Measurements from ENCODE around the gene PKD1. TPM values are rescaled to one million over a fixed set of nuclear protein-coding genes. Genes with fewer than 3 reads are reported as not detected.

Gene PKD1
- polyA plus RNA-seq, 3 donors = 96.5 to 119 (median 115) TPM

DNA sequence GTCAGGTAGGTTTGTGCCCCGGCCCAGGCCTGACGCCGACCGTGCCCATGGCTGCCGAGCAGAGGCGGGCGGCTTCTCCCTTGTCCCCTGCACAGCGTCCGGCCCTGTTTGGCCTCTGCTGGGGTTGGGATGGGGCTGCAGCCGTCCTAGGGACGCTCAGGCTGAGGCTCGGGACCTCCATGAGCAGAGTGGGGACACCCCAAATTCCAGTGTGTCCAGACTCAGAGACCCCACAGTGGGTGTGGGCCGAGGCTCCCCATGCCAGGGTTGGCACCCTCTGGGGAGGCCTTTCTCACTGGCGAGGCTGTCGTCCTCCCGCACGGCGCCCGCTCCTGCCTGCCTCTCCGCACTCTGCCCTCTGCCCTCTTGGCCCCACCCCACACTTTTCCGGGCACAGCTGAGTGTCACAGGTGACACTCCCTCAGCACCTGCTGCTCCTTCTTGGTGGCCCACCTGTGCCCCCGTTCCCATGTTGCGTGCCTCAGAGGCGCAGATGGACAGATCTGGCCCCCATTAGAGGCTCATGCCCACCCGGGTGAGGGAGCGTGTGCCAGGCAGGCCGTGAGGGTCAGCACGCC is 36.0 kb upstream of the PKD1 start:
- DNase-seq = no peak

DNA sequence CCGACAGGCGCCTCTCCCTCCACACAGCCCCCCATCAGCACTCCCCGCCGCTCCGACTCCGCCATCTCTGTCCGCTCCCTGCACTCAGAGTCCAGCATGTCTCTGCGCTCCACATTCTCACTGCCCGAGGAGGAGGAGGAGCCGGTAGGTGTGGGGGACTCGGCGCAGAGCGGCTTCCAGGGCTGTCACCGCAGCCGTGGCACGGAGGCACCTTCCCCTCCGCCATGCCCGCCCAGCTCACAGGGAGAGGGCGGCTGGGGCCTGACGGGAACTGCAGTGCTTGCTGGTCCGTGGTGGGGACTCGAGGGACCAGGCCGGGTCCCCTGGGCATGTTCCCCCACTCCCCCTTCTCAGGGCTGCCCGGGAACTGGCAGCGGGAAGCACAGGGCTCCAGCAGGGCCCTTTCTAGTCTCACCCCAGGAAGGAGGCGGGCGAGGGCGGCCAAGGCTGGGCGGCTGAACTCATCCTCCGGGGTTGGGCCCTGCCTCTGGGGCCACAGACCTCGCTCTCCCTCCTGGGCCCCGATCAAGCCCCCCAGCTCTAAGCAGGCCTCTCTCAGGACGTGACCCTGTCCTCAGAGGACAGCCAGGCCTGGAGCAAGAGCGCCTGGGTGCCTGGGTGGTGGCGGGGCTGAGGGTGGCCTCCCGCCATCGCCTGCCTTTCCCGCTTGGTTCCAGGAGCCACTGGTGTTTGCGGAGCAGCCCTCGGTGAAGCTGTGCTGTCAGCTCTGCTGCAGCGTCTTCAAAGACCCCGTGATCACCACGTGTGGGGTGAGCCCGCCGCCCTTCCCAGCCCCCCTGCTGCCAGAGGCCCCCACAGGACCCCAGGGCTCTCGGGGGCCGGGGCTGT is 35.1 kb upstream of the PKD1 start:
- DNase-seq = no peak

DNA sequence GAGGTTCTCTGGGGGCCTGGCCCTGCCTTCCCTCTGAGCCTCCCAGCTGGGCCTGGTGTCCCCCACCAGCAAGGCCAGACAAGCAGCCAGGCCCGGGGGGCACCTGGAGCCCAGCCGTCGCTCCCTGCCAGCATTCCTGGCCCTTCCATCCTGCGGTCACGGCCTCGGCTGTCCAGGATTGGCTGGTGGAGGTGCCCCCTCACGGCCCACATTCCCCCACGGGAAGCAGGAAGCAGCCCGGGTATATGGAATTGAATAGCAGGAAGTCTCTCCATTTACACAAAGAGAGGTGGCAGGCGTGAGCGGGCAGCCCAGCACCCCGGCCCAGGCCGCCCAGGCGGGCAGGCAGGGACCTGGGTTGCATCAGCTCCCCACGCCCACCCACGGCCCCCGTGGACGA is 34.4 kb upstream of the PKD1 start:
- DNase-seq = no peak

DNA sequence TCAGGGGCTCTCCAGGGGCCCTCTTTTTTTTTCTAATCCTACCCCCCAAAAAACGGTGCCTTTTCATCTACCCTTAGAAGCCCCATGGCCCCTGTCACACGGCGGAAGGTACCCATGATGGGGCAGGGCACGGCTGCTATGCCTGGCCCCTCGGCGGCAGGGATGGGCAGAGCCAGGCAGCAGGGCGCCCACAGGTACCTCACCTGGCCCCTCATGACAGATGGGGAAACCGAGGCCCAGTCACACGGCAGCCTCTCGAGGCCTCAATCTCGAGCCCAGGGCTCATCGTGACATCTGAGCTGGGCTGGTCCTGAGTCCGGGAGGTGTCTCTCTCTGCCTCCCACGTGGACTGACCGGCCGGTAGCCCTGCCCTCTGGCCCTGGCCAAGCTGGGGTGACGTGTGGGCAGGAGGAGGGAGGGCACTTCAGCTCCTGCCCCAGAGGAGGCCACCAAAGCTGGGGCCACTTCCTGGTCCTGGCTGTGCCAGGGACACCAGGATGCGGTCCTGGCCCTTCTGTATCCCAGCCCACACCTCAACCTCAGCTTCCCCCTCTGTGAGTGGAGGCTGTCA is 31.5 kb upstream of the PKD1 start:
- no peak for DNase-seq

DNA sequence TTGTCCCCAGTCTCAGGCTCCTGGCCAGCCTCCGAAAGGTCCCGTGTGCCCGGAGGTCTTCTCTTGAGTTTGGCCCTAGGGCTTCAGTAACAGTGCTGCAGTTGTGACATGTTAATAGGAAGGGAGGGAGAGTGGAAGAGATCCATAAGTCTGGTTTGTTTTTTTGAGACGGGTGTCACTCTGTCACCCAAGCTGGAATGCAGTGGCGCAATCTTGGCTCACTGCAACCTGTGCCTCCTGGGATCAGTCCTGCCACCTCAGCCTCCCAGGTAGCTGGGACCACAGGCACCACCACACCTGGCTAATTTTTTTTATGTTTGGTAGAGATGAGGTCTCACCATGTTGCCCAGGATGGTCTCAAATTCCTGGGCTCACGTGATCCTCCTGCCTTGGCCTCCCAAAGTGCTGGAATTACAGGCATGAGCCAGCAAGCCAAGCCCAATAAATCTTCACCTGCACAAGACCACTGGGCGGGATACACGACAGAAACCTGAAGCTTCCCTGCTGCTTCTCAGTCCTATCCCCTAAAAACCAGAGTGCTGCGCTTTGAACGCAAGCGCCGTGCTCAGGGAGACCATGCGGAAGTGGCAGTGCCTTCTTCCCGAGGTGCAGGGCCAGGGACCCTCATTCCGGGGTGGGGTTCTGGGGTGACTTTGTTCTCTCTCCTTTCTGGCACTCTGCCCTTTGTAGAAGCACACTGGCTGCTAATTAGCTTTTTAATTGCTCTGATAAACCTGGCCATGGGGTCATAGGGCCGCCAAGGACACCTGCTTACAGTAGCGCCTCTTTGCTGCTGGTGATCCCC is 30.8 kb upstream of the PKD1 start:
- DNase-seq = no peak

DNA sequence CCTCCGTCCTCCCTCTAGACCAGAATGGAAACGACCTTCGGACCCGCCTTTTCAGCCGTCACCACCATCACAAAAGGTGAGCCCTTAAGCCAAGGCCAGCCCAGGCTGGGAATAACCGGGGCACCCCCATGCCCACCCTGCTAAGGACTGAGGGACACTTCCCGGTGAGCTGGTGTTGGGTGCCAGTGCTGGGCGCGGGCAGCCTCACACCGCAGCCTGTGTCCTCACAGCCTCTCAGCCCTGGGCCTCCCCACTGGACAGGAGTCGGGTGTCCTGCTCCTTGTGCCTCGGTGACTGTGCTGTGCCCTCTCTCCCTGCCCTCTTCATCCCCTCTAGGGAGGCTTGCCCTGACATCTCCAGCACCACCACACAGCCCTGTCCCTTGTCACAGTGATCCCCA is 30.2 kb upstream of the PKD1 start:
- no peak for DNase-seq

DNA sequence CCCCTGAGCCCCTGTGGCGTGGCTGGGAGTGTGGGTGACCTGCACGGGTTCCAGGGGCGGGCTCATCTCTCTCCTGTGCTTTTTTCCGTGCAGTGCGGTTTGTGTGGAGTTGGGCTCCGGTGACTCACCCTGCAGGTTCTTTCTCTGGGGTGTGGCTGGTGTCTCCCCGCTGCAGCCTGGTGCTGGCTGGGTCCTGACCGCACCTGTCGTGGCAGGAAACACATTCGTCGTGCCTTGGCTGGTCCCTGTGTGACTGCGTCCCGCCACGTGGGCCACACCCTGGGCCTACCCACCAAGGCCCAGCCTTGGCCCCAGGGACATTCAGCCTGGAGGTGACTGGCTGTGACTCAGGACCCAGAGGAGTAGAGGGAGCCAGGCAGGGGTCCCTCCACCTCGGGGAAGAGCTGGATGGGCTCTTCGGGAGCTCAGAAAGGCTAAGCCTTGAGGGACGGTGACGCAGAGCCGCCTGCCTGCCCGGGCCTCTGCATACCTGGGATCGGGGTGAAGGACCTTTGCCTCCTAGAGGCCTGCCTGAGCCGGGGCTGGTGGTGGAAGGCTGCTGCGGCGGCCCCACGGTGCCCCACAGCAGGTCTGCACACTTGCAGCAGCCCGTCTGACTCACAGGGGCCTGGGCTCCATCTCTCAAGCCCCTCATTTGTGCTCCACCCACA is 27.6 kb upstream of the PKD1 start:
- DNase-seq = no peak

DNA sequence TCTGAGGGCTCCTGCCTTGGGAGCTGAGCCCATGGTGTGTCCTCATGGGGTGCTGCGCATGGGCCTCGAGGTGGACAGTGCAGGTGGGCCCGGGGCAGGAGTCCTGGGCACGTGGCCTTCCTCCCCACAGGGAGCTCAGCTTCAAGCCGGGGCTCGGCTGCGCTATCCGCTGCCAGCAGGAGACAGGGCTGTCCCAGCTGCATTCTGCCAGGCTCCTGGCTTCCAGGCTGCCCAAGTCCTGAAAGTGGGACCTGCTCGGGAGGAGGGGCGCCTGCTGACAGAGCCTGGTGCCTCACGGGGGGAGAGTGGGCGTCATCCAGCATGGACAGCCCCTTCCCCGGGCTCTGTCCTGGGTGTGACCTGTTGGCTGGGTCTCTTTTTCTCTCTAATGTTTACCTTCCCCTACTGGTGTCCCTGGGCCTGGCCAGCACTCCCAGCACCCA is 27.0 kb upstream of the PKD1 start:
- DNase-seq = no peak

DNA sequence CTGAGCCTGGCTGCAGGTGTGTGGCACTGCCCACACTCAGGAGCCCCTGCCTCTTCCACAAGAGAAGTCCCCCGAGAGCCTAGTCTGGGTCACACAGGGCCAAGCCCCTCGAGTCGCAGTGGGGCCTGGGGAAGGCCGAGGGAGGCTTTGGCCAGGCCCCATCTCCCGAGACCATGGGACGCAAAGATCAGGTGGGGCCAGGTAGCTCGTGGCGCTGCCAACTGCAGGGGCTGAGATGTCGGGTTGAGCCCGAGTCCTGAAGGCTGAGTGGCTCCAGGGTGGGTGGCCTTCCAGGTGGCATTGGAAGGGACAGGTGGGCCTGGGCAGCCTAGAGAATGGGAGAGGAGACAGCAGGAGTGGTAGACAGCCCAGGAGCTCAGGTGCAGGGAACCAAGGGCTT is 26.2 kb upstream of the PKD1 start:
- DNase-seq = no peak

DNA sequence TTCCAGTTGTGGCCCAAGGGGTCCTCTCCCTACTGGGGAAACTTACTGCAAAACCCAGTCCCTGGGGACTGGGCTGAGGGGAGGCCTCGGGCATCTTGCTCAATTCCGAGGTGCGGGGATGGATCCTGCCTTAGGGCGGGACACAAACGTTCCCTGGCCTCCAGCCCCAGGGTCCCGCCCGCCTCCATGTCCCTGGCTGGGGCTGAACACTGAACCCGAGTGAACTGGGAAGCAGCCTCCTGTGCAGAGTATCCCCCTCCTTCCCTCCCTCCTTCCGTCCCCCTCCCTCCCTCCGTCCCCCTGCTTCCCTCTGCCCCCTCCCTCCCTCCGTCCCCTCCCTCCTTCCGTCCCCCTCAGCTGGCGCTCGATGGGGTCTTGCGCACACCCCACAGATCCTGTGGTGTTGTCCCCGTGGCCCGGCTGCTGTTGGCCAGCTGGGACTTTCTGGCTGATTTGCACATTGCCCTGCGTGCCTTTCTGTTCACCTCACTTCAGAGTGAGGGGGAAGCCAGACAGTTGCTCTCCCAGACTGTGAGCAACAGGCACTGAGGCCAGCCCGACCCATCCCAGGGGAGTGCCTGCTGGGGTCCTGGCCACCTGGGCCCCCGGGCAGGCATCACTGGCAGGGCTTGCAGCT is 25.3 kb upstream of the PKD1 start:
- no peak for DNase-seq

DNA sequence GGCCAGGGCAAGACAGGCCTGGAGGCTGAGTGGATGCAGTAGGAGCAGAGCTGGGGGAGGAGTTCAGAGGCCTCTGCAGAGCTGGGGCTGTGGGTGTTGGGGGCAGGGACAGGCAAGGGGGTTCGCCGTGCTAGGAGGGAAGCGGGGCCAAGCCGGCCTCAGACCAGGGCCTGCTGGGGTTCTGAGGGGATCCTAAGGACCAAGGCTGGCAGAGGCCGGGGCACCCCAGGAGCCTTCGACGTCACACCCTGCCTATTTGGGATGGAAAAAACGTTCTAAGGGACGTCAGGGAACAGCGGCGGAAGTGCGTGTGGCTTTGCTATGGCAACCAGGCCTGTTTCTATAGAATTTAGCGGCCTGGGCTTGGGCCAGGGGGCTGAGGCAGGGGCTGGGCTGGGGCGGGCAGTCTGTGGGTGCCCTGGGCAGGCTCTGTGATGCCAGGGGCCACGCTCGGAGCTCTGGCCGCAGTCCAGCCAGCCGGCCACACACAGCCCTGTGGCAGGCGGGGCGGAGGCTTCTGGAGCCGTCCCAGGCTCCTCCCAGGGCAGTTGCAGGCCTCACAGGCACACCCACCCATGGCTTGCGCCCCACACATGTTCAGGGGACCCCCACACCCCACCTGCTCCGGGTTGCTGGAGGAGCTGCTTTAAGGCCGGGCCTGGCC is 23.6 kb upstream of the PKD1 start:
- DNase-seq = no peak

DNA sequence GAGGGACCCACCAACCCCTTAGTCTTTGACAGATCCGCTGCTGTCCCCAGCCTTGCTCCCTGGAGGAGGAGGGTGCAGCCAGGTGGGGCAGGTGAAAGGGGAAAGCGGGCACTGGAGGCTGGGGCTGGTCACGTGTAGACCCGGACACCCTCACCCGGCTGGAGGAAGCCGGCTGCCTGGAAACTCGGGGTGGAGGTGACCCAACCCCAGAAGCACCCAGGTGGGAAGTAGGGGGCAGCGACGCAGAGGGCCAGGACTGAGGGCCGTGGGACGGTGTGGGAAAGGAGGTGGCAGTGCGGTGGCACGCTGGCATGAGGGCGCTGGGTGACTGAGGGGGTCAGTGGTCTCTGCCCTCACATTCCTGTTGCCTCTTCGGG is 22.6 kb upstream of the PKD1 start:
- DNase-seq = no peak

DNA sequence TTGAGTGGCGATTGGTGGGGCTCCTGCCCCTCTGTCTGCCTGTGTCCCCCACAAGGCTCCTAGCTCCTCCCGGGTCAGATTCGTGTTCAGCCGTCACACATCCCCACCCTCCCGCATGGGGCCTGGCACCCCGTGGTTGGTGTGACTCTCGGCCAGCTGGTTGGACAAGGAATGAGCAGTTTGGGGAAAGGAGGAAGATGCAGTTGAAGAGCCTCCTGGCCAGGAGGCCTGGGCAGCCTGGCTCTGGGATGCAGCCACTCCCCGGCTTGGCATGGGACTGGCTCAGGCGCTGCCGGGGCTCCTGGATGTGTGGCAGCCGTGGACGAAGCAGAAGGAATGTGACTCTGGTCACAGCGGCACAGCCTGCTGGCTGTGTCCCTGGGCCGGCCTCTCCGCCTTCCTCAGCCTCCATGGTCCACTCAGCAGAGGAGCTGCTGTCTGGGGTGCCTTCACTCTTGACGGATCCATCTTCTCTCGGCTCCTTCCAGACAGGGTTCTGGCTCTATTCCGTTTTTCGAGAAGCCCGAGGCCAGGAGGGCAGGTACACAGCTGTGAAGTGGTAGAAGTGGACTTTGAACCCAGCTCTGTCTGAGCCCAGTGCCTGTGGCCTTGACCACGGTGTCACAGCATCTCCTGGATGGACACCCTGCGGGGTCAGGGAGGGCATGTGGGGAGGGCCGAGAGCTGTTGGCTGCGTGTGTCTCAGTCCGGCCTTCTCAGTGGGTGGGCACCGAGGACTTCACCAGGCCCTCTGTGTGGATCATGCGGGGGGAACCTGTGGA is 22.0 kb upstream of the PKD1 start:
- DNase-seq = no peak

DNA sequence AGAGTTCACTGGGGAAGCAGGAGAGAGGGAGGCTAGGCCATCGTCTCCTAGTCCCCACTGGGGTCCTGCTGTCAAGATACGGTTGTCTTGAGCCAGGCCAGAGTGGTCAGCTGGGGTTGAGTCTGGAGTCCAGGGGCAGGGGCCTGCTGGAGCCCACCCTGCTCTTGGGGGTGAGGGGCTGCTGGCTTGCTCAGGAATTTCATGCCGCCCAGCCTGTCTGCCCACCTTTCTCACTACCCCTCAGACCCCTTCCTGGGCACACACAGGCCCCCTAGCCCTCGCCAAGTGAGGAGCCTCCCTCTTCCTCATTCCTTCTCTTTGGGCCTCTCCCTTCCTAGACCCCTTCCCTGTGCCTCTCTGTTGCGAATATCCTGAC is 21.1 kb upstream of the PKD1 start:
- DNase-seq = no peak

DNA sequence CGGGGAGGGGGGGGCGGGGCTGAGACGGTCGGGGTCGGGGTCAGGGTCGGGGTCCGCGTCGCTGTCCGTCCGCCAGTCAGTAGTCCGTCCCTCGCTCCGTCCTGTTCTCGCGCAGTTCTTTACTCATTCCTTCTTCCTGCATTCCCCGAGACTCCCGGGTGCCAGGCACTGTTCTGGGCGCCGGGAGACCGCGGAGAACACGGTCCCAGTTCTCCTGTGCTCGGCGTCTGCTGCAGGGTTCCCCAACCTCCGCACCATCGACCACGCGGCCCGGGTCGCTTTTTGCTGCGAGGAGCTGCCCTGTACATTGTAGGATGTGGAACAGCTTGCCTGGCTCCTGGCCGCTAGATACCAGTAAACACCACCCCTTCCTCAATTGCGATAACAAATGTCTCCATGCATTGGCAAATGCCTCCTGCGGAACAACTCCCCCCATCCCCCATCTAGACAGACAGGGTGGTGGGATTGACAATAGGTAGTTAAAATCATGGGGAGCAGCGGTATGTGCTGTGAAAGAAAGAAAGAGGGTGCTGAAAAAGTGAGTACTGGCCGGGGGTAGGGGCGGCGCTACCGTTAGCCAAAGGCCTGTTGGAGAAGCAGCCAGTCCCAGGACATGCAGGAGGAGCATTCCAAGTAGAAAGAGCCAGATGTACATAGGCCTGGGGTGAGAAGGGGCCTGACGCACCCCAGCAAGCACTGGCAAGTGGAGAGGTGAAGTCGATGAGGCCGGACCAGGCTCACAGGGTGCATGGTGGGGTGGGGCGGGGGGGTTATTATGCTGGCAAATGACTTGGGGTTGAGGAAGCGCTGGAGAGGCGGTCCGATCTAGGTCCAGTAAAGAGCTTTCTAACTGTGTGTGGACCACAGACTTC is 20.5 kb upstream of the PKD1 start:
- no peak for DNase-seq

DNA sequence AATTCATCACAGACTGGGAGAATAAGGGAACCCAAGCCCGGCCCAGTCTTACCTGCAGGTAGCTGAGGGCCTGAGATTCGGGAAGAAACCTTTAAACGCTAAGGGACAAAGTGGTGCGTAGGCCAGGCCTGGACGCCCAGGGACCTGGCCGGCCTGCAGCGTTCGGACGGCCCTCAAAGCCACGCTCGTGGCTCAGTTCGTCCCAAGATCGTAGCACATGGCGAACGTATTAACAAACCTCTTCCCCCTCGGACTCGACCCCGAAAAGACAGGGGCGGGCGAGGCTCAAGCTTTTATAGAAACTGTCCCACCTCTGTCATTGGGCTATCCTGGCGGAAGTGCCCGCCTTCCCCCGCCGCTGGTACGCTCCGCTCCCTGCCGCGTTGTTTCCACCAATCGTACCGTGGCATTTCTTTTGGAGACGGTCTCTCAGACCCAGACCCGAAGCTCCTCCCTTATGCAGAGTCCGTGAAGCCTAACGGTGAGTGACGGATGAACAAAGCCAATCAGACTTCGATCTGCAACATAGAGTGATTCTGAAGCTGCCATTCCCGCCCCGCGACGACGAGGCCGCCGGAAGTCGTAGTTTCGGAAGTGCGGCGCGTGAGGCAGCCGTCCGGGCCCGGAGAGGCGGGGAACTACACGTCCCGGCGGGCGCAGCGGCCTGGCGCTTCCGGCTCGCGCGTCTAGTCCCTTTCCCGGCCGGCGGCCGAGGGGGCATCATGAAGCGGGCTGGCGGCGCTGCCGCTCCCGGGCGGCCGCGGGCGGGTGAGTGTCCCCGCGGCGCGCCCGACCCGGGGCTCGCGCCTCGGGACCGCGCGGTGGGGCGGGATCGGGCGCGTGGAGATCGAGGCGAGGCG is 19.6 kb upstream of the PKD1 start, which contains the start of gene TRAF7:
Gene TRAF7, plus strand, starts transcription at position 692 of the 860 bp plus-strand sequence. CDS start 8,139 bp downstream, outside the sequence.
- DNase-seq = peak; percentile 100

DNA sequence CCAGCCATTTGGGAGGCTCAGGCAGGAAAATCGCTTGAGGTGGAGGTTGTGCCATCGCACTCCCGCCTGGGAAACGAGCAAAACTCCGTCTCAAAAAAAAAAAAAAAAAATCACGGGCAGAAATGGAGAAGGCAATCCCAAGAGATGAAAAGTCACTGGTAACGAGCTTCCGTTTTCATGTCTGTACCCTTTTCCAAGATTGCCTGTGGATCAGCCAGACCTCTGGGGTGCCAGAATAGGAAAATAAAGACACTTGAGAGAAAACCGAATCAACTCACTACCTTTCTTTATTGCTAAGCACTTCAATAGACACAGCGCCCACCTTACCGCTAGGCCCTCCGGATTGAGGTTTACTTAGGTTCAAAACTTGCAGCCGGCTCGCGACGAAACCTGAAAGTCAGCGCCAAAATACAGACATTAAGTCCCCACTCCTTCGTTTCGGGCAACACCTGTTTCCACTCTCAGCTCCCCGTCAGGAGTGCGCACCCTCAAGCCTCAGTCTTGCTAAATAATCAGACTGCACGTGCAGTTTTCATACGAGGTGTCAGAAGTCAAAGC is 18.9 kb upstream of the PKD1 start:
- DNase-seq = no peak

Data from renal pelvis (tissue), 4 donors.